ENCODE data around the gene ZNF669. TPM values are rescaled to one million over a fixed set of nuclear protein-coding genes. Genes with fewer than 3 reads are reported as not detected.

Gene ZNF669
- total RNA-seq, 1 experiment from 2014 or later: 7.2 TPM

- no peak overlapping the region for H2AFZ ChIP-seq (ENCODE audit: low read depth, low read length, poor library complexity, severe bottlenecking)
- TF ChIP-seq SRF (IDR thresholded peaks at IDR 0.05; ENCODE audit: low read depth) (no peak), EGR1 (IDR thresholded peaks at IDR 0.05; ENCODE audit: low read depth) (no peak), CTCF (IDR thresholded peaks at IDR 0.05 in 2 of 3, conservative IDR thresholded peaks at IDR 0.05 in 1 of 3; ENCODE audit: borderline replicate concordance in 1 of 3, insufficient read depth in 1 of 3, low read depth in 2 of 3, low read length in 2 of 3) (no peak), REST (IDR thresholded peaks at IDR 0.05; ENCODE audit: low read depth) (no peak), POLR2A (IDR thresholded peaks at IDR 0.05; ENCODE audit: borderline replicate concordance, extremely low read depth, insufficient read depth, insufficient read length) (no peak), ZBTB33 (IDR thresholded peaks at IDR 0.05; ENCODE audit: extremely low read depth, insufficient replicate concordance, low read length) (no peak), EZH2phosphoT487 (IDR thresholded peaks at IDR 0.05; ENCODE audit: borderline replicate concordance) (no peak), YY1 (IDR thresholded peaks at IDR 0.05; ENCODE audit: extremely low read depth, insufficient replicate concordance, low read depth, low read length) (no peak), ZNF274 (IDR thresholded peaks at IDR 0.05; ENCODE audit: low read depth, low read length) (no peak), POLR2AphosphoS5 (IDR thresholded peaks at IDR 0.05; ENCODE audit: low read depth, low read length) (no peak), EZH2 (IDR thresholded peaks at IDR 0.05) (no peak), FOSL1 (IDR thresholded peaks at IDR 0.05; ENCODE audit: low read depth) (no peak), SP1 (IDR thresholded peaks at IDR 0.05; ENCODE audit: low read depth) (no peak), CEBPB (IDR thresholded peaks at IDR 0.05; ENCODE audit: low read depth) (no peak), ELF1 (IDR thresholded peaks at IDR 0.05; ENCODE audit: borderline replicate concordance, low read depth) (no peak), TCF7L2 (IDR thresholded peaks at IDR 0.05; ENCODE audit: borderline replicate concordance, extremely low read depth, insufficient read depth, insufficient read length) (no peak), SIN3A (IDR thresholded peaks at IDR 0.05; ENCODE audit: low read depth) (no peak), ATF3 (IDR thresholded peaks at IDR 0.05) (no peak), JUND (IDR thresholded peaks at IDR 0.05) (no peak)
- no TSS peak for BruUV-seq (replicated peaks)
- H3K4me3 ChIP-seq (replicated peaks in 1 of 2; ENCODE audit: low read depth in 1 of 2, low read length in 2 of 2): no peak overlapping the region
- no peaks in the 10 kb centered on the region for H3K79me2 ChIP-seq (ENCODE audit: insufficient read depth, low read length)
- no peaks in the 10 kb centered on the region for H3K4me1 ChIP-seq (ENCODE audit: control insufficient read depth in 1 of 2, insufficient read depth in 2 of 2, low read length in 2 of 2)
- H3K9me3 ChIP-seq (ENCODE audit: control insufficient read depth in 1 of 2, insufficient read depth in 1 of 2, low read depth in 1 of 2, low read length in 2 of 2): no peaks in the 10 kb centered on the region
- CTCF ChIA-PET: no interaction called here
- H3K27me3 ChIP-seq (ENCODE audit: insufficient read depth, low read length): no peaks in the 10 kb centered on the region
- POLR2A ChIA-PET: no interaction called here
- intact Hi-C loops (cut with micrococcal nuclease): no loop called here
- no peaks in the 10 kb centered on the region for H4K20me1 ChIP-seq (ENCODE audit: insufficient read depth)
- ATAC-seq (no peak), DNase-seq (ENCODE audit: low read depth, low spot score) (no peak)
- RAD21 ChIA-PET (ENCODE audit: low non-redundant PET in 1 of 2, low total read pairs in 2 of 2, uncharacterized antibody in 2 of 2, unreplicated experiment in 2 of 2): no interaction called here
- no peaks in the 10 kb centered on the region for H3K9me2 ChIP-seq (ENCODE audit: insufficient read depth)
- H3K36me3 ChIP-seq (ENCODE audit: control insufficient read depth in 1 of 2, insufficient read depth in 2 of 2, low read length in 2 of 2): no peaks in the 10 kb centered on the region
- no peak overlapping the region for H3K27ac ChIP-seq (ENCODE audit: low read depth, low read length)
- H3K4me2 ChIP-seq (ENCODE audit: low read length): no peak overlapping the region
- no peak overlapping the region for H3K9ac ChIP-seq (ENCODE audit: low read length)
These were observed 15.2 kb downstream of the ZNF669 start for GRCh38 chr1:247088967-247089366.

Measured in HCT116 (cell line).